ENCODE results near the gene GINS3.

GINS3 gene

DNA sequence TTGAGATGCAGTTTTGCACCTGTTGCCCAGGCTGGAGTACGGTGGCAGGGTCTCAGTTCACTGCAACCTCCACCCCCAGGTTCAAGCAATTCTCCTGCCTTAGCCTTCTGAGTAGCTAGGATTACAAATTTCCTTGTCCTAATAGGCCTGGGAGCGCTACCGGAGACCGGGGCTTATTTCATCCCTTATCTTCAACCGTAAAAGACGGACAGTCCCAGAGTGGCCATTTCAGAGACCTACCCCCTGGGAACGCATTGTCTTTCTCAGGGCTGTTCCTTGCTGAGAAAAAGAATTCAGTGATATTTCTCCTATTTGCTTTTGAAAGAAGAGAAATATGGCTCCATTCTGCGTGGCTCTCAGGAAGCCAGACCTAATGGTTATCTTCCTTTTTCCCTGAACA is 39.6 kb upstream of the GINS3 start:
- DNase-seq = no peak
- Mint-ChIP-seq H3K36me3 (ENCODE audit: low read depth) (no peaks in the 10 kb centered on the region), H3K4me3 (no peak overlapping the region), H3K4me1 (no peaks in the 10 kb centered on the region), H3K9me3 (peaks cover 29% of the 10 kb centered on the region), H3K27ac (no peak overlapping the region), H3K27me3 (ENCODE audit: low read depth, poor library complexity) (peaks cover 41% of the 10 kb centered on the region)
- TF ChIP-seq CTCF (IDR thresholded peaks at IDR 0.05) = no peak

GRCh38 chr16:58360041-58360634 is 32.1 kb upstream of the GINS3 start:
- H3K4me1 Mint-ChIP-seq = no peaks in the 10 kb centered on the region
- no peak for DNase-seq
- TF ChIP-seq CTCF (IDR thresholded peaks at IDR 0.05) = no peak
- no peak overlapping the region for H3K27ac Mint-ChIP-seq
- peaks cover 17% of the 10 kb centered on the region for H3K27me3 Mint-ChIP-seq (ENCODE audit: low read depth, poor library complexity)
- no peak overlapping the region for H3K4me3 Mint-ChIP-seq
- peaks cover 34% of the 10 kb centered on the region for H3K9me3 Mint-ChIP-seq
- no peaks in the 10 kb centered on the region for H3K36me3 Mint-ChIP-seq (ENCODE audit: low read depth)

GRCh38 chr16:58361726-58362125 is 30.5 kb upstream of the GINS3 start:
- Mint-ChIP-seq H3K27ac (no peak overlapping the region), H3K36me3 (ENCODE audit: low read depth) (no peaks in the 10 kb centered on the region), H3K4me3 (no peak overlapping the region), H3K9me3 (peaks cover 34% of the 10 kb centered on the region), H3K27me3 (ENCODE audit: low read depth, poor library complexity) (peaks cover 16% of the 10 kb centered on the region), H3K4me1 (no peaks in the 10 kb centered on the region)
- no peak for DNase-seq
- TF ChIP-seq CTCF (IDR thresholded peaks at IDR 0.05) = no peak

DNA sequence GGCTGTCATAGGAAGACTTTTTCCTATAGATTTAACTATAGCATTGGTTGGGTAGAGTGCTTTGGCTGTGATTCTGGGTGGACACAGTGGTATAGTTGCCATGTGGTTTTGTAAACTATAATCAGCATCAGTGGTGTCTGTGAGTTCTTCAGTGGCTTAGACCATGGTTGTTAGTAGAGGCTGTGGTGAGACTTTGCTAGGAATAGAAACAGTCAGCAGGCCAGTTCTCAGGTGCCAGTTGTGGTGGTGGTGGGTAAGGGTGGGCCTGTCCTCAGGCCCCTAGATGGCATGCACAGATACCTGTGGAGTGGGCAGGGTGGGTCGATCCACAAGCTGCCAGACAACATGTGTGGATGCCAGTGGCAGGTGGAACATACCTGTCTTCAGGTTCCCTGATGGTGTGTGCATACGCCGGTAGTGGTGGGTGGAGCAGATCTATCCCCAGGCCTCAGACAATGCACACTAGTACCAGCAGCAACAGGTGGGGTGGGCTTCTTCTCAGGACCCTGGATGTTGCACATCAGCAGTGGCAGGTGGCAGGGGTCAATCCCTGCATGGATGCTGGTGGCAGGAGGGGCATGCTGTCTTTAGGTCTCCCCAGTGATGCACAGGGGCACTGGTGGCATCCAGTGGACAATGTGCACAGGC is 28.4 kb upstream of the GINS3 start:
- H3K9me3 Mint-ChIP-seq = peaks cover 25% of the 10 kb centered on the region
- H3K4me3 Mint-ChIP-seq = no peak overlapping the region
- TF ChIP-seq CTCF (IDR thresholded peaks at IDR 0.05) = no peak
- DNase-seq = no peak
- peaks cover 22% of the 10 kb centered on the region for H3K27me3 Mint-ChIP-seq (ENCODE audit: low read depth, poor library complexity)
- H3K4me1 Mint-ChIP-seq = no peaks in the 10 kb centered on the region
- no peaks in the 10 kb centered on the region for H3K36me3 Mint-ChIP-seq (ENCODE audit: low read depth)
- no peak overlapping the region for H3K27ac Mint-ChIP-seq

- Mint-ChIP-seq H3K9me3 (peaks cover 9% of the 10 kb centered on the region), H3K27ac (no peak overlapping the region), H3K36me3 (ENCODE audit: low read depth) (no peaks in the 10 kb centered on the region), H3K27me3 (ENCODE audit: low read depth, poor library complexity) (peaks cover 26% of the 10 kb centered on the region), H3K4me1 (no peaks in the 10 kb centered on the region), H3K4me3 (no peak overlapping the region)
- TF ChIP-seq CTCF (IDR thresholded peaks at IDR 0.05) = no peak
- DNase-seq = no peak
These were observed 26.6 kb upstream of the GINS3 start for GRCh38 chr16:58365623-58366022.
